Stomach (tissue), 8 donors: ENCODE data around the gene OR10V1. TPM values are rescaled to one million over a fixed set of nuclear protein-coding genes. Genes with fewer than 3 reads are reported as not detected.

Experiments
- polyA plus RNA-seq, 3 donors: library from polyadenylated mRNA; stranded (reverse); fragments of 200-250 nt; gene quantifications; one replicate each; pipeline ENCODE4 v1.2.3, GENCODE V29; 2013
- total RNA-seq, 5 donors: library from RNA; depleted of rRNA; stranded (reverse); fragments of >200 nt; gene quantifications; one replicate each; pipeline versions ENCODE4 v1.1.0 to v1.2.3, GENCODE V29; 2014 to 2016
- donor health status: healthy with polysubstance abuse.
- donor health status: Bipolar disorder and iron deficiency.
- donor health status: healthy.

The OR10V1 gene
- total and polyA plus RNA-seq, 8 donors, result not detected

Other genes starting within 250 kb of the OR10V1 start
- not detected for gene OR4D10, start 240.5 kb downstream of the OR10V1 start, total RNA-seq
- gene OR4D10, start 240.5 kb downstream of the OR10V1 start, polyA plus RNA-seq, result not detected
- gene OR4D11, start 210.3 kb downstream of the OR10V1 start, total RNA-seq, result not detected
- not detected for gene OR4D11, start 210.3 kb downstream of the OR10V1 start, polyA plus RNA-seq
- gene OR4D9, start 202.3 kb downstream of the OR10V1 start, total RNA-seq, result under 1 TPM in 1 of 5 donors, not detected in 4; under 0.01 TPM
- not detected for gene OR4D9, start 202.3 kb downstream of the OR10V1 start, polyA plus RNA-seq
- gene OSBP, start 98.1 kb downstream of the OR10V1 start, total RNA-seq, result 10 to 100 TPM; 27.2 to 67.9 (median 33.3) TPM
- 10 to 100 TPM; 10.8 to 15.1 (median 14.2) TPM for gene OSBP, start 98.1 kb downstream of the OR10V1 start, polyA plus RNA-seq
- gene PATL1, start 44.8 kb downstream of the OR10V1 start, total RNA-seq, result 10 to 100 TPM in 3 of 5 donors, 1 to 10 TPM in 2; 7.5 to 16.7 (median 10.7) TPM
- 10 to 100 TPM in 1 of 3 donors, 1 to 10 TPM in 2; 8.0 to 15.9 (median 9.5) TPM for gene PATL1, start 44.8 kb downstream of the OR10V1 start, polyA plus RNA-seq
- gene STX3, start 41.5 kb upstream of the OR10V1 start, total RNA-seq, result 100 to 1,000 TPM in 1 of 5 donors, 10 to 100 TPM in 4; 56.2 to 267 (median 67.2) TPM
- gene STX3, start 41.5 kb upstream of the OR10V1 start, polyA plus RNA-seq, result 10 to 100 TPM; 14.5 to 44.8 (median 21.7) TPM
- gene MRPL16, start 96.9 kb upstream of the OR10V1 start, total RNA-seq, result 10 to 100 TPM in 4 of 5 donors, 1 to 10 TPM in 1; 8.8 to 47.2 (median 28.6) TPM
- gene MRPL16, start 96.9 kb upstream of the OR10V1 start, polyA plus RNA-seq, result 10 to 100 TPM; 51.8 to 65.4 (median 58.0) TPM
- 1,000 to 10,000 TPM in 2 of 5 donors, 100 to 1,000 TPM in 2, 1 to 10 TPM in 1; 2.9 to 2,010 (median 456) TPM for gene CBLIF, start 131.7 kb upstream of the OR10V1 start, total RNA-seq
- gene CBLIF, start 131.7 kb upstream of the OR10V1 start, polyA plus RNA-seq, result 100 to 1,000 TPM; 546 to 772 (median 712) TPM
- gene TCN1, start 152.6 kb upstream of the OR10V1 start, total RNA-seq, result 10 to 100 TPM in 2 of 5 donors, 1 to 10 TPM in 1, under 1 TPM in 1, not detected in 1; 0.58 to 77.1 (median 36.2) TPM
- 10 to 100 TPM; 14.2 to 48.7 (median 40.8) TPM for gene TCN1, start 152.6 kb upstream of the OR10V1 start, polyA plus RNA-seq
- gene OOSP3, start 164.9 kb upstream of the OR10V1 start, total RNA-seq, result not detected
- gene OOSP3, start 164.9 kb upstream of the OR10V1 start, polyA plus RNA-seq, result not detected
- not detected for gene OOSP1, start 224.6 kb upstream of the OR10V1 start, total RNA-seq
- gene OOSP1, start 224.6 kb upstream of the OR10V1 start, polyA plus RNA-seq, result not detected